ENCODE results near the gene P2RX1.

The P2RX1 gene

GRCh38 chr17:3894188-3894587, 22.1 kb downstream of the P2RX1 start:
- no peak for TF ChIP-seq CTCF (IDR thresholded peaks at IDR 0.05)
- Histone ChIP-seq H3K27ac (peak overlapping the region; percentile 87), H3K9me3 (no peaks in the 10 kb centered on the region), H3K36me3 (peaks cover 41% of the 10 kb centered on the region), H3K4me3 (ENCODE audit: low read depth in 1 of 2, low read length in 1 of 2) (peak overlapping the region; percentile 77 to 98), H3K4me1 (ENCODE audit: control insufficient read depth in 1 of 2, insufficient read depth in 1 of 2, low read depth in 1 of 2, low read length in 1 of 2) (peaks cover 37 to 61% of the 10 kb centered on the region in 2 experiments), H3K27me3 (peaks cover 5% of the 10 kb centered on the region)

GRCh38 chr17:3893720-3894116, 22.5 kb downstream of the P2RX1 start:
- Histone ChIP-seq H3K27ac (peak overlapping the region; percentile 87), H3K27me3 (peaks cover 5% of the 10 kb centered on the region), H3K4me1 (ENCODE audit: control insufficient read depth in 1 of 2, insufficient read depth in 1 of 2, low read depth in 1 of 2, low read length in 1 of 2) (peaks cover 37 to 65% of the 10 kb centered on the region in 2 experiments), H3K4me3 (ENCODE audit: low read depth in 1 of 2, low read length in 1 of 2) (peak overlapping the region; percentile 77 to 98), H3K36me3 (peaks cover 36% of the 10 kb centered on the region), H3K9me3 (no peaks in the 10 kb centered on the region)
- TF ChIP-seq CTCF (IDR thresholded peaks at IDR 0.05), result no peak

- Histone ChIP-seq H3K27ac (peak within 1 kb of the TSS; percentile 87), H3K36me3 (peaks cover 30% of the 10 kb centered on the region), H3K27me3 (peaks cover 5% of the 10 kb centered on the region), H3K4me1 (ENCODE audit: control insufficient read depth in 1 of 2, insufficient read depth in 1 of 2, low read depth in 1 of 2, low read length in 1 of 2) (peaks cover 41 to 71% of the 10 kb centered on the region in 2 experiments), H3K4me3 (ENCODE audit: low read depth in 1 of 2, low read length in 1 of 2) (peak within 1 kb of the TSS; percentile 77 to 98), H3K9me3 (no peaks in the 10 kb centered on the region)
- peak; percentile 52 for TF ChIP-seq CTCF (IDR thresholded peaks at IDR 0.05)
Measured at GRCh38 chr17:3893003-3893719, 23.1 kb downstream of the P2RX1 start, which contains the start of gene CAMKK1. Gene CAMKK1, minus strand, starts transcription at chr17:3893053. Its CDS starts 7,366 bp downstream, at chr17:3885687.

GRCh38 chr17:3892095-3892998, 23.9 kb downstream of the P2RX1 start:
- Histone ChIP-seq H3K36me3 (peaks cover 22% of the 10 kb centered on the region), H3K4me3 (ENCODE audit: low read depth in 1 of 2, low read length in 1 of 2) (peak overlapping the region; percentile 74 to 98), H3K9me3 (no peaks in the 10 kb centered on the region), H3K27me3 (peaks cover 5% of the 10 kb centered on the region), H3K4me1 (ENCODE audit: control insufficient read depth in 1 of 2, insufficient read depth in 1 of 2, low read depth in 1 of 2, low read length in 1 of 2) (peaks cover 49 to 79% of the 10 kb centered on the region in 2 experiments), H3K27ac (peak overlapping the region; percentile 87)
- TF ChIP-seq CTCF (IDR thresholded peaks at IDR 0.05), result no peak

GRCh38 chr17:3891626-3892094, 24.6 kb downstream of the P2RX1 start:
- H3K4me3 ChIP-seq (ENCODE audit: low read depth in 1 of 2, low read length in 1 of 2), result peak overlapping the region; percentile 74 to 98
- peak overlapping the region; percentile 87 for H3K27ac ChIP-seq
- H3K9me3 ChIP-seq, result no peaks in the 10 kb centered on the region
- peaks cover 15% of the 10 kb centered on the region for H3K36me3 ChIP-seq
- peaks cover 5% of the 10 kb centered on the region for H3K27me3 ChIP-seq
- H3K4me1 ChIP-seq (ENCODE audit: control insufficient read depth in 1 of 2, insufficient read depth in 1 of 2, low read depth in 1 of 2, low read length in 1 of 2), result peaks cover 56 to 86% of the 10 kb centered on the region in 2 experiments
- TF ChIP-seq CTCF (IDR thresholded peaks at IDR 0.05), result no peak

Measured in neutrophil (primary cell).